OCI-LY1 (cell line): ENCODE measurements around the gene RRN3.
"Not testable (repeated sequence)": the region's sequence is repeated elsewhere in the genome, so short reads cannot be mapped to it uniquely, and the experiment has no call there.

ENCODE experiments used
- CTCF ChIP-seq: fragments of 200-600 bp; sonication (generic), shearing (Covaris generic); IDR thresholded peaks from 2 replicates; pipeline ENCODE4 v1.5.1; 2017; ENCODE audit warnings: mild to moderate bottlenecking, antibody characterized with exemption, low read length, moderate library complexity, mixed read lengths
- EZH2 ChIP-seq: fragments of 200-600 bp; sonication (generic), shearing (Covaris generic); IDR thresholded peaks from 2 replicates; pipeline ENCODE4 v1.8.0; 2017; ENCODE audit warnings: borderline replicate concordance, mixed run types, mild to moderate bottlenecking, antibody characterized with exemption, low read length, moderate library complexity, mixed read lengths

GRCh38 chr16:15050440-15050839 is 43.6 kb downstream of the RRN3 start:
- not testable (repeated sequence) for TF ChIP-seq CTCF, EZH2
